Right atrium auricular region (tissue), 2 donors: ENCODE results near the gene STARD13. TPM values are rescaled to one million over a fixed set of nuclear protein-coding genes. Genes with fewer than 3 reads are reported as not detected.

ENCODE experiments used
- DNase-seq: peaks from one replicate; pipeline ENCODE4 v3.0.0-alpha.2; 2019; ENCODE audit warnings: low spot score
- H3K27ac ChIP-seq, 2 donors: fragments of 200-600 bp; sonication (generic); 1 replicate in 1 of 2; 2 replicates in 1 of 2; pipeline ENCODE4 v1.5.1; 2016 to 2019
- H3K27me3 ChIP-seq, 2 donors: fragments of 200-600 bp; sonication (generic); one replicate each; pipeline versions ENCODE4 v1.5.1 to v1.6.0; 2017 to 2019
- H3K36me3 ChIP-seq: fragments of 200-600 bp; sonication (generic); one replicate; pipeline ENCODE4 v1.5.1; 2016
- H3K4me1 ChIP-seq, 2 donors: fragments of 200-600 bp; sonication (generic); one replicate each; pipeline versions ENCODE4 v1.5.1 to v1.6.0; 2017 to 2019
- H3K4me3 ChIP-seq, 2 donors: fragments of 200-600 bp; sonication (generic); 1 replicate in 1 of 2; 2 replicates in 1 of 2; pipeline ENCODE4 v1.5.1; 2017 to 2019; ENCODE audit warnings: mild to moderate bottlenecking in 1 of 2, moderate library complexity in 1 of 2
- H3K9me3 ChIP-seq, 2 donors: fragments of 200-600 bp; sonication (generic); one replicate each; pipeline ENCODE4 v1.5.1; 2019
- total RNA-seq, 2 donors: library from RNA; depleted of rRNA; stranded (reverse); fragments of >200 nt; gene quantifications; one replicate each; pipeline ENCODE4 v1.1.0, GENCODE V29; 2016
- TF ChIP-seq, protein P1 (sequence below), 2 donors: fragments of 200-600 bp; sonication (generic); IDR thresholded peaks; one replicate each; pipeline ENCODE4 v1.5.1; 2019; ENCODE audit warnings: antibody characterized with exemption in 2 of 2

STARD13 gene
- total RNA-seq, 2 donors from 2014 or later = 21.6 to 23.3 TPM

GRCh38 chr13:33256148-33256840 lies 29.3 kb downstream of the STARD13 start:
- no peak for DNase-seq
- Histone ChIP-seq H3K27ac (peak overlapping the region in 1 of 2 donors; percentile 84), H3K27me3 (no peaks in the 10 kb centered on the region), H3K9me3 (no peaks in the 10 kb centered on the region), H3K4me3 (no peak overlapping the region), H3K4me1 (peaks cover 0 to 94% of the 10 kb centered on the region in 2 donors), H3K36me3 (no peaks in the 10 kb centered on the region)
- TF ChIP-seq, protein P1, sequence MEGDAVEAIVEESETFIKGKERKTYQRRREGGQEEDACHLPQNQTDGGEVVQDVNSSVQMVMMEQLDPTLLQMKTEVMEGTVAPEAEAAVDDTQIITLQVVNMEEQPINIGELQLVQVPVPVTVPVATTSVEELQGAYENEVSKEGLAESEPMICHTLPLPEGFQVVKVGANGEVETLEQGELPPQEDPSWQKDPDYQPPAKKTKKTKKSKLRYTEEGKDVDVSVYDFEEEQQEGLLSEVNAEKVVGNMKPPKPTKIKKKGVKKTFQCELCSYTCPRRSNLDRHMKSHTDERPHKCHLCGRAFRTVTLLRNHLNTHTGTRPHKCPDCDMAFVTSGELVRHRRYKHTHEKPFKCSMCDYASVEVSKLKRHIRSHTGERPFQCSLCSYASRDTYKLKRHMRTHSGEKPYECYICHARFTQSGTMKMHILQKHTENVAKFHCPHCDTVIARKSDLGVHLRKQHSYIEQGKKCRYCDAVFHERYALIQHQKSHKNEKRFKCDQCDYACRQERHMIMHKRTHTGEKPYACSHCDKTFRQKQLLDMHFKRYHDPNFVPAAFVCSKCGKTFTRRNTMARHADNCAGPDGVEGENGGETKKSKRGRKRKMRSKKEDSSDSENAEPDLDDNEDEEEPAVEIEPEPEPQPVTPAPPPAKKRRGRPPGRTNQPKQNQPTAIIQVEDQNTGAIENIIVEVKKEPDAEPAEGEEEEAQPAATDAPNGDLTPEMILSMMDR (IDR thresholded peaks at IDR 0.05) = no peak

GRCh38 chr13:33252135-33252534 lies 33.4 kb downstream of the STARD13 start:
- H3K36me3 ChIP-seq = no peaks in the 10 kb centered on the region
- H3K27me3 ChIP-seq = no peaks in the 10 kb centered on the region
- H3K4me3 ChIP-seq = no peak overlapping the region
- peaks cover 0 to 87% of the 10 kb centered on the region in 2 donors for H3K4me1 ChIP-seq
- TF ChIP-seq, protein P1 (IDR thresholded peaks at IDR 0.05) = no peak
- H3K27ac ChIP-seq = peak overlapping the region; percentile 77 to 87
- H3K9me3 ChIP-seq = no peaks in the 10 kb centered on the region
- no peak for DNase-seq

DNA sequence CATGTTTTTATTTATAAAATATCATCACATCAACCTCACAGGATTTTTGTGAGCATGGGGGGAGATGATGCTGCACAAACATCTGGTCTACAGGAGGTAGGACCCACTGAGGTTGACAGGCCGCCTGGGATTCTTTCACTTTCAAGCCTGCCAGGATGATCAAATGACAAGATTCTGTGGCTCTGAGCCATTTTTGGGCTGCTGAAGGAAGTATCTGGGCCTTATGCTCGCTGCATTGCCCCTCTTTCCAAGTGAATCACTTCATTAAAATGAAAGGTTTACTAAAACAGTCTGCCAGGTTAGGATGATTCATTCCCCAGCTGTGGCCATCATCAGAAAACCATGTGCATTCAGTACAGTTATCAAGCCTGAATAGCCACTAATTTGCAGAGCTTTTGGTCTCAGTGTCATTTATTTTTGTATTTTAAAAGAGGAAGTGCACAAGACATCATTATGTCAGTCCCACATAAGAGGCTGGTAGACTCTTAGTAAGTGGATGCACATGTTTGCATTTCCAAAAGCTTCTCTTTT lies 34.4 kb downstream of the STARD13 start:
- Histone ChIP-seq H3K4me3 (no peak overlapping the region), H3K27ac (peak overlapping the region; percentile 77 to 87), H3K27me3 (no peaks in the 10 kb centered on the region), H3K4me1 (peaks cover 0 to 81% of the 10 kb centered on the region in 2 donors), H3K36me3 (no peaks in the 10 kb centered on the region), H3K9me3 (no peaks in the 10 kb centered on the region)
- no peak for DNase-seq
- TF ChIP-seq, protein P1 (IDR thresholded peaks at IDR 0.05) = no peak

DNA sequence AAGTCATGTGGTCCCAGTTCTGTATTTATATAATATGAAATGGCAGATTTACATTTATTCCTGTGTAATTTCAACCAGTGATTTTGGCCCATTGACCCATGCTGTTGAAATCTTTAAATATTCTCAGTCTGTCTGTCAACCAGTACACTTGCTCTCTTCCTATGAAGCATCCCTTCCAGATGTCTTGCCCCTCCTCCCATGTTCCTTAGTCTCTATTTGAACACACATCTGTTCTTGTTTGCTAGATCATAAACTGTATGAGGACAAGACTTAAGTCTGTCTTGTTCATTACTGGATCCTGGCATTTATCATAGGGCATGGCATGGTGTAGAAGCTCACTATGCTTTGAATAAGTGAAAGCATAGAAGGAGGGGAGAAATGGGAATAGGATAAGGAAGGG lies 34.9 kb downstream of the STARD13 start:
- peak overlapping the region; percentile 77 to 87 for H3K27ac ChIP-seq
- no peaks in the 10 kb centered on the region for H3K9me3 ChIP-seq
- H3K27me3 ChIP-seq = no peaks in the 10 kb centered on the region
- H3K36me3 ChIP-seq = no peaks in the 10 kb centered on the region
- DNase-seq = no peak
- H3K4me3 ChIP-seq = no peak overlapping the region
- peaks cover 0 to 82% of the 10 kb centered on the region in 2 donors for H3K4me1 ChIP-seq
- TF ChIP-seq, protein P1 (IDR thresholded peaks at IDR 0.05) = no peak

GRCh38 chr13:33249894-33250293 lies 35.7 kb downstream of the STARD13 start:
- Histone ChIP-seq H3K4me1 (peaks cover 0 to 80% of the 10 kb centered on the region in 2 donors), H3K27ac (peak overlapping the region; percentile 77 to 87), H3K4me3 (no peak overlapping the region), H3K9me3 (no peaks in the 10 kb centered on the region), H3K36me3 (no peaks in the 10 kb centered on the region), H3K27me3 (no peaks in the 10 kb centered on the region)
- no peak for DNase-seq
- TF ChIP-seq, protein P1 (IDR thresholded peaks at IDR 0.05) = no peak
